HL-60 (cell line): ENCODE data around the gene PTPRD.

Source experiments
- CTCF ChIP-seq: IDR thresholded peaks from one replicate; pipeline ENCODE4 v1.5.1; 2011; ENCODE audit warnings: low read length, control low read depth, inconsistent platforms; ENCODE audit not compliant: insufficient read depth
- POLR2AphosphoS5 ChIP-seq: IDR thresholded peaks from 2 replicates; pipeline ENCODE4 v1.6.1; 2012; ENCODE audit warnings: low read depth
- SPI1 ChIP-seq: IDR thresholded peaks from 2 replicates; pipeline ENCODE4 v1.6.1; 2012; ENCODE audit warnings: low read depth, mild to moderate bottlenecking, borderline replicate concordance

- TF ChIP-seq CTCF (no peak), POLR2AphosphoS5 (no peak), SPI1 (no peak)
Observed at GRCh38 chr9:9996259-9996658, 616.5 kb downstream of the PTPRD start.
